Mesodermal cell (in vitro differentiated cells): ENCODE data around the gene DIP2C.

ENCODE experiments used
- H3K27ac ChIP-seq: 2 replicates; pipeline ENCODE4 v1.7.0; 2013; ENCODE audit warnings: mild to moderate bottlenecking, low read depth, low read length, moderate library complexity; ENCODE audit not compliant: severe bottlenecking
- H3K36me3 ChIP-seq: 2 replicates; pipeline ENCODE4 v1.7.1; 2013; ENCODE audit warnings: mild to moderate bottlenecking, low read length, moderate library complexity; ENCODE audit not compliant: control insufficient read depth, insufficient read depth
- H3K4me1 ChIP-seq: one replicate; pipeline ENCODE4 v1.7.1; 2013; ENCODE audit warnings: mild to moderate bottlenecking, low read length; ENCODE audit not compliant: insufficient read depth, control insufficient read depth, poor library complexity, severe bottlenecking
- H3K4me3 ChIP-seq: 2 replicates; pipeline ENCODE4 v1.7.0; 2013; ENCODE audit warnings: low read length, control low read depth, mild to moderate bottlenecking; ENCODE audit not compliant: insufficient read depth, poor library complexity, severe bottlenecking; ENCODE audit errors: extremely low read depth
- H3K9me3 ChIP-seq: 2 replicates; pipeline ENCODE4 v1.7.1; 2013; ENCODE audit warnings: mild to moderate bottlenecking, low read length, moderate library complexity; ENCODE audit not compliant: control insufficient read depth
- WGBS, 2 experiments: methylation state at CpG; one replicate each; pipeline ENCODE4 v1.1.5; 2013; ENCODE audit warnings: missing lambda C conversion rate in 2 of 2; ENCODE audit not compliant: insufficient coverage in 2 of 2; 5-methylcytosine and 5-hydroxymethylcytosine counted together

The DIP2C gene

GRCh38 chr10:241966-242643 lies 447.4 kb downstream of the DIP2C start:
- no peaks in the 10 kb centered on the region for H3K4me1 ChIP-seq
- WGBS, 2 experiments: 100% methylated on average over 3 of the region's 9 CpGs
- H3K27ac ChIP-seq: no peak overlapping the region
- H3K36me3 ChIP-seq: peaks cover 51% of the 10 kb centered on the region
- no peak overlapping the region for H3K4me3 ChIP-seq
- no peaks in the 10 kb centered on the region for H3K9me3 ChIP-seq

- no peak overlapping the region for H3K27ac ChIP-seq
- peaks cover 48% of the 10 kb centered on the region for H3K36me3 ChIP-seq
- no peak overlapping the region for H3K4me3 ChIP-seq
- no peaks in the 10 kb centered on the region for H3K9me3 ChIP-seq
- 94 to 100% methylated on average over 5 of the region's 6 CpGs for WGBS, 2 experiments
- H3K4me1 ChIP-seq: no peaks in the 10 kb centered on the region
Observed at GRCh38 chr10:241451-241850, 448.0 kb downstream of the DIP2C start.

GRCh38 chr10:239109-239508 lies 450.4 kb downstream of the DIP2C start:
- Histone ChIP-seq H3K4me1 (no peaks in the 10 kb centered on the region), H3K4me3 (no peak overlapping the region), H3K9me3 (no peaks in the 10 kb centered on the region), H3K36me3 (peaks cover 36% of the 10 kb centered on the region), H3K27ac (no peak overlapping the region)
- WGBS, 2 experiments: 90 to 100% methylated on average over 1 to 2 of the region's 6 CpGs

- no peak overlapping the region for H3K27ac ChIP-seq
- H3K9me3 ChIP-seq: no peaks in the 10 kb centered on the region
- no peak overlapping the region for H3K4me3 ChIP-seq
- H3K36me3 ChIP-seq: peaks cover 35% of the 10 kb centered on the region
- H3K4me1 ChIP-seq: no peaks in the 10 kb centered on the region
- 92 to 100% methylated on average over 3 of the region's 3 CpGs for WGBS, 2 experiments
Observed at GRCh38 chr10:235915-236314, 453.6 kb downstream of the DIP2C start.

- H3K4me3 ChIP-seq: no peak overlapping the region
- 97 to 100% methylated on average over 4 of the region's 9 CpGs for WGBS, 2 experiments
Observed at GRCh38 chr10:234708-235406, 454.6 kb downstream of the DIP2C start.

GRCh38 chr10:232878-233277 lies 456.6 kb downstream of the DIP2C start:
- H3K4me1 ChIP-seq: no peaks in the 10 kb centered on the region
- WGBS, 2 experiments: 96 to 97% methylated on average over 10 of the region's 11 CpGs
- peaks cover 17% of the 10 kb centered on the region for H3K36me3 ChIP-seq
- no peak overlapping the region for H3K27ac ChIP-seq
- H3K9me3 ChIP-seq: no peaks in the 10 kb centered on the region
- no peak overlapping the region for H3K4me3 ChIP-seq

More at GRCh38 chr10:234708-235406, 454.6 kb downstream of the DIP2C start:
- H3K4me1 ChIP-seq: no peaks in the 10 kb centered on the region
- peaks cover 25% of the 10 kb centered on the region for H3K36me3 ChIP-seq
- H3K27ac ChIP-seq: no peak overlapping the region
- H3K9me3 ChIP-seq: no peaks in the 10 kb centered on the region

GRCh38 chr10:232061-232460 lies 457.4 kb downstream of the DIP2C start:
- Histone ChIP-seq H3K4me3 (no peak overlapping the region), H3K4me1 (no peaks in the 10 kb centered on the region), H3K27ac (no peak overlapping the region), H3K9me3 (no peaks in the 10 kb centered on the region), H3K36me3 (peaks cover 11% of the 10 kb centered on the region)
- 96 to 100% methylated on average over 3 of the region's 3 CpGs for WGBS, 2 experiments

GRCh38 chr10:230758-231157 lies 458.7 kb downstream of the DIP2C start:
- no peaks in the 10 kb centered on the region for H3K4me1 ChIP-seq
- peaks cover 8% of the 10 kb centered on the region for H3K36me3 ChIP-seq
- H3K27ac ChIP-seq: no peak overlapping the region
- no peak overlapping the region for H3K4me3 ChIP-seq
- 86 to 87% methylated on average over 7 of the region's 9 CpGs for WGBS, 2 experiments
- H3K9me3 ChIP-seq: no peaks in the 10 kb centered on the region

- no peaks in the 10 kb centered on the region for H3K4me1 ChIP-seq
- WGBS, 2 experiments: 92 to 100% methylated on average over 2 to 4 of the region's 6 CpGs
- H3K4me3 ChIP-seq: no peak overlapping the region
- H3K9me3 ChIP-seq: no peaks in the 10 kb centered on the region
- no peak overlapping the region for H3K27ac ChIP-seq
- peaks cover 8% of the 10 kb centered on the region for H3K36me3 ChIP-seq
Observed at GRCh38 chr10:228366-228765, 461.1 kb downstream of the DIP2C start.

GRCh38 chr10:227014-227413 lies 462.5 kb downstream of the DIP2C start:
- Histone ChIP-seq H3K27ac (no peak overlapping the region), H3K4me1 (no peaks in the 10 kb centered on the region), H3K36me3 (no peaks in the 10 kb centered on the region), H3K4me3 (no peak overlapping the region), H3K9me3 (no peaks in the 10 kb centered on the region)
- WGBS, 2 experiments: no CpG with 5 or more reads among the region's 2 CpGs

GRCh38 chr10:226018-226417 lies 463.4 kb downstream of the DIP2C start:
- no peak overlapping the region for H3K4me3 ChIP-seq
- no peaks in the 10 kb centered on the region for H3K36me3 ChIP-seq
- H3K4me1 ChIP-seq: no peaks in the 10 kb centered on the region
- no peaks in the 10 kb centered on the region for H3K9me3 ChIP-seq
- H3K27ac ChIP-seq: no peak overlapping the region
- 100% methylated on average over 2 of the region's 2 CpGs; no CpG with 5 or more reads in 1 of the 2 experiments for WGBS, 2 experiments
